GM23338 (cell line): ENCODE measurements around the gene MICAL2.

Experiments
- CREB1 ChIP-seq: fragments of 250-450 bp; sonication (Bioruptor Pico); IDR thresholded peaks from 2 replicates; pipeline ENCODE4 v1.5.0; 2020; ENCODE audit warnings: low read depth, mild to moderate bottlenecking, moderate library complexity
- EZH2 ChIP-seq: fragments of 200-600 bp; sonication (generic); IDR thresholded peaks from one replicate; pipeline ENCODE4 v1.8.0; 2017; ENCODE audit warnings: antibody characterized with exemption, mild to moderate bottlenecking, low read depth; ENCODE audit not compliant: unreplicated experiment
- EZH2phosphoT487 ChIP-seq: fragments of 200-600 bp; sonication (generic); IDR thresholded peaks from one replicate; pipeline ENCODE4 v1.8.1; 2018; ENCODE audit warnings: antibody characterized with exemption; ENCODE audit not compliant: unreplicated experiment
- NANOG ChIP-seq: IDR thresholded peaks from 2 replicates; pipeline ENCODE4 v1.6.1; 2016; ENCODE audit warnings: antibody characterized with exemption, borderline replicate concordance
- POLR2AphosphoS5 ChIP-seq: IDR thresholded peaks from 2 replicates; pipeline ENCODE4 v1.6.1; 2016; ENCODE audit warnings: antibody characterized with exemption, low read depth
- TF ChIP-seq, protein P1 (sequence below): IDR thresholded peaks from one replicate; pipeline ENCODE4 v1.6.1; 2018; ENCODE audit warnings: antibody characterized with exemption; ENCODE audit not compliant: unreplicated experiment
- TF ChIP-seq, protein P2 (sequence below), 2 experiments: fragments of 200-600 bp in 1 of 2; sonication (generic) in 1 of 2; conservative IDR thresholded peaks; 2 replicates each; pipeline versions ENCODE4 v1.5.1 to v1.6.1; 2016 to 2017; ENCODE audit warnings: antibody characterized with exemption in 2 of 2, low read depth in 2 of 2, mild to moderate bottlenecking in 2 of 2, moderate library complexity in 1 of 2
- TF ChIP-seq, protein P3 (sequence below): fragments of 250-450 bp; sonication (Bioruptor Pico); IDR thresholded peaks from 2 replicates; pipeline ENCODE4 v1.5.0; 2020; ENCODE audit warnings: mild to moderate bottlenecking, moderate library complexity
- TF ChIP-seq, protein P4 (sequence below): IDR thresholded peaks from 2 replicates; pipeline ENCODE4 v1.6.1; 2016; ENCODE audit warnings: antibody characterized with exemption

DNA sequence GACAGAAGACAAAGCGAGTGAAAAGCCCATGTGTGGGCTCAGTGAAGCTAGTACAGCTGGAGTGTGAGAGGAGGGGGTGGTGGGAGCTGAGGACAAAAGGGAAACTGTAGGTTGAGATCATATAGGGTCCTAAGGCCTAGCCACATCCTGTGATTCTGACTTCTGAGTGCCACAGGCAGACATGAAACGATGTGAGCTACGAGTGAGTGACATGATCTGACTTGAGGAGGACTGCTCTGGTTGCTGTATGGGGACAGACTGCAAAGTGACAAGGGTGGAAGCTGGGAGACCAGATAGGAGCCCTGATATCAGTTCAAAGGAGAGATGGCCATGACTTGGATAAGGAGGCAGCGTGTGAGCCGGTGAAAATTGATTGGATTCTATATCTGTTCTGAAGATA is 85.4 kb downstream of the MICAL2 start:
- TF ChIP-seq, protein P1, sequence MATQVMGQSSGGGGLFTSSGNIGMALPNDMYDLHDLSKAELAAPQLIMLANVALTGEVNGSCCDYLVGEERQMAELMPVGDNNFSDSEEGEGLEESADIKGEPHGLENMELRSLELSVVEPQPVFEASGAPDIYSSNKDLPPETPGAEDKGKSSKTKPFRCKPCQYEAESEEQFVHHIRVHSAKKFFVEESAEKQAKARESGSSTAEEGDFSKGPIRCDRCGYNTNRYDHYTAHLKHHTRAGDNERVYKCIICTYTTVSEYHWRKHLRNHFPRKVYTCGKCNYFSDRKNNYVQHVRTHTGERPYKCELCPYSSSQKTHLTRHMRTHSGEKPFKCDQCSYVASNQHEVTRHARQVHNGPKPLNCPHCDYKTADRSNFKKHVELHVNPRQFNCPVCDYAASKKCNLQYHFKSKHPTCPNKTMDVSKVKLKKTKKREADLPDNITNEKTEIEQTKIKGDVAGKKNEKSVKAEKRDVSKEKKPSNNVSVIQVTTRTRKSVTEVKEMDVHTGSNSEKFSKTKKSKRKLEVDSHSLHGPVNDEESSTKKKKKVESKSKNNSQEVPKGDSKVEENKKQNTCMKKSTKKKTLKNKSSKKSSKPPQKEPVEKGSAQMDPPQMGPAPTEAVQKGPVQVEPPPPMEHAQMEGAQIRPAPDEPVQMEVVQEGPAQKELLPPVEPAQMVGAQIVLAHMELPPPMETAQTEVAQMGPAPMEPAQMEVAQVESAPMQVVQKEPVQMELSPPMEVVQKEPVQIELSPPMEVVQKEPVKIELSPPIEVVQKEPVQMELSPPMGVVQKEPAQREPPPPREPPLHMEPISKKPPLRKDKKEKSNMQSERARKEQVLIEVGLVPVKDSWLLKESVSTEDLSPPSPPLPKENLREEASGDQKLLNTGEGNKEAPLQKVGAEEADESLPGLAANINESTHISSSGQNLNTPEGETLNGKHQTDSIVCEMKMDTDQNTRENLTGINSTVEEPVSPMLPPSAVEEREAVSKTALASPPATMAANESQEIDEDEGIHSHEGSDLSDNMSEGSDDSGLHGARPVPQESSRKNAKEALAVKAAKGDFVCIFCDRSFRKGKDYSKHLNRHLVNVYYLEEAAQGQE, result no peak
- TF ChIP-seq POLR2AphosphoS5, result no peak
- TF ChIP-seq, protein P2, sequence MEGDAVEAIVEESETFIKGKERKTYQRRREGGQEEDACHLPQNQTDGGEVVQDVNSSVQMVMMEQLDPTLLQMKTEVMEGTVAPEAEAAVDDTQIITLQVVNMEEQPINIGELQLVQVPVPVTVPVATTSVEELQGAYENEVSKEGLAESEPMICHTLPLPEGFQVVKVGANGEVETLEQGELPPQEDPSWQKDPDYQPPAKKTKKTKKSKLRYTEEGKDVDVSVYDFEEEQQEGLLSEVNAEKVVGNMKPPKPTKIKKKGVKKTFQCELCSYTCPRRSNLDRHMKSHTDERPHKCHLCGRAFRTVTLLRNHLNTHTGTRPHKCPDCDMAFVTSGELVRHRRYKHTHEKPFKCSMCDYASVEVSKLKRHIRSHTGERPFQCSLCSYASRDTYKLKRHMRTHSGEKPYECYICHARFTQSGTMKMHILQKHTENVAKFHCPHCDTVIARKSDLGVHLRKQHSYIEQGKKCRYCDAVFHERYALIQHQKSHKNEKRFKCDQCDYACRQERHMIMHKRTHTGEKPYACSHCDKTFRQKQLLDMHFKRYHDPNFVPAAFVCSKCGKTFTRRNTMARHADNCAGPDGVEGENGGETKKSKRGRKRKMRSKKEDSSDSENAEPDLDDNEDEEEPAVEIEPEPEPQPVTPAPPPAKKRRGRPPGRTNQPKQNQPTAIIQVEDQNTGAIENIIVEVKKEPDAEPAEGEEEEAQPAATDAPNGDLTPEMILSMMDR (conservative IDR thresholded peaks at IDR 0.05; ENCODE audit: low read depth in 2 of 2), result no peak
- TF ChIP-seq EZH2phosphoT487, result no peak
- TF ChIP-seq EZH2, result no peak
- TF ChIP-seq NANOG, result no peak
- TF ChIP-seq, protein P3, sequence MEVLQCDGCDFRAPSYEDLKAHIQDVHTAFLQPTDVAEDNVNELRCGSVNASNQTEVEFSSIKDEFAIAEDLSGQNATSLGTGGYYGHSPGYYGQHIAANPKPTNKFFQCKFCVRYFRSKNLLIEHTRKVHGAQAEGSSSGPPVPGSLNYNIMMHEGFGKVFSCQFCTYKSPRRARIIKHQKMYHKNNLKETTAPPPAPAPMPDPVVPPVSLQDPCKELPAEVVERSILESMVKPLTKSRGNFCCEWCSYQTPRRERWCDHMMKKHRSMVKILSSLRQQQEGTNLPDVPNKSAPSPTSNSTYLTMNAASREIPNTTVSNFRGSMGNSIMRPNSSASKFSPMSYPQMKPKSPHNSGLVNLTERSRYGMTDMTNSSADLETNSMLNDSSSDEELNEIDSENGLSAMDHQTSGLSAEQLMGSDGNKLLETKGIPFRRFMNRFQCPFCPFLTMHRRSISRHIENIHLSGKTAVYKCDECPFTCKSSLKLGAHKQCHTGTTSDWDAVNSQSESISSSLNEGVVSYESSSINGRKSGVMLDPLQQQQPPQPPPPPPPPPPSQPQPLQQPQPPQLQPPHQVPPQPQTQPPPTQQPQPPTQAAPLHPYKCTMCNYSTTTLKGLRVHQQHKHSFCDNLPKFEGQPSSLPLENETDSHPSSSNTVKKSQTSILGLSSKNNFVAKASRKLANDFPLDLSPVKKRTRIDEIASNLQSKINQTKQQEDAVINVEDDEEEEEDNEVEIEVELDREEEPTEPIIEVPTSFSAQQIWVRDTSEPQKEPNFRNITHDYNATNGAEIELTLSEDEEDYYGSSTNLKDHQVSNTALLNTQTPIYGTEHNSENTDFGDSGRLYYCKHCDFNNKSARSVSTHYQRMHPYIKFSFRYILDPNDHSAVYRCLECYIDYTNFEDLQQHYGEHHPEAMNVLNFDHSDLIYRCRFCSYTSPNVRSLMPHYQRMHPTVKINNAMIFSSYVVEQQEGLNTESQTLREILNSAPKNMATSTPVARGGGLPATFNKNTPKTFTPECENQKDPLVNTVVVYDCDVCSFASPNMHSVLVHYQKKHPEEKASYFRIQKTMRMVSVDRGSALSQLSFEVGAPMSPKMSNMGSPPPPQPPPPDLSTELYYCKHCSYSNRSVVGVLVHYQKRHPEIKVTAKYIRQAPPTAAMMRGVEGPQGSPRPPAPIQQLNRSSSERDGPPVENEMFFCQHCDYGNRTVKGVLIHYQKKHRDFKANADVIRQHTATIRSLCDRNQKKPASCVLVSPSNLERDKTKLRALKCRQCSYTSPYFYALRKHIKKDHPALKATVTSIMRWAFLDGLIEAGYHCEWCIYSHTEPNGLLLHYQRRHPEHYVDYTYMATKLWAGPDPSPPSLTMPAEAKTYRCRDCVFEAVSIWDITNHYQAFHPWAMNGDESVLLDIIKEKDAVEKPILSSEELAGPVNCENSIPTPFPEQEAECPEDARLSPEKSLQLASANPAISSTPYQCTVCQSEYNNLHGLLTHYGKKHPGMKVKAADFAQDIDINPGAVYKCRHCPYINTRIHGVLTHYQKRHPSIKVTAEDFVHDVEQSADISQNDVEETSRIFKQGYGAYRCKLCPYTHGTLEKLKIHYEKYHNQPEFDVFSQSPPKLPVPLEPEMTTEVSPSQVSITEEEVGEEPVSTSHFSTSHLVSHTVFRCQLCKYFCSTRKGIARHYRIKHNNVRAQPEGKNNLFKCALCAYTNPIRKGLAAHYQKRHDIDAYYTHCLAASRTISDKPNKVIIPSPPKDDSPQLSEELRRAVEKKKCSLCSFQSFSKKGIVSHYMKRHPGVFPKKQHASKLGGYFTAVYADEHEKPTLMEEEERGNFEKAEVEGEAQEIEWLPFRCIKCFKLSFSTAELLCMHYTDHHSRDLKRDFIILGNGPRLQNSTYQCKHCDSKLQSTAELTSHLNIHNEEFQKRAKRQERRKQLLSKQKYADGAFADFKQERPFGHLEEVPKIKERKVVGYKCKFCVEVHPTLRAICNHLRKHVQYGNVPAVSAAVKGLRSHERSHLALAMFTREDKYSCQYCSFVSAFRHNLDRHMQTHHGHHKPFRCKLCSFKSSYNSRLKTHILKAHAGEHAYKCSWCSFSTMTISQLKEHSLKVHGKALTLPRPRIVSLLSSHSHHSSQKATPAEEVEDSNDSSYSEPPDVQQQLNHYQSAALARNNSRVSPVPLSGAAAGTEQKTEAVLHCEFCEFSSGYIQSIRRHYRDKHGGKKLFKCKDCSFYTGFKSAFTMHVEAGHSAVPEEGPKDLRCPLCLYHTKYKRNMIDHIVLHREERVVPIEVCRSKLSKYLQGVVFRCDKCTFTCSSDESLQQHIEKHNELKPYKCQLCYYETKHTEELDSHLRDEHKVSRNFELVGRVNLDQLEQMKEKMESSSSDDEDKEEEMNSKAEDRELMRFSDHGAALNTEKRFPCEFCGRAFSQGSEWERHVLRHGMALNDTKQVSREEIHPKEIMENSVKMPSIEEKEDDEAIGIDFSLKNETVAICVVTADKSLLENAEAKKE (CRISPR knock-in tag), result no peak
- no peak for TF ChIP-seq CREB1
- TF ChIP-seq, protein P4, sequence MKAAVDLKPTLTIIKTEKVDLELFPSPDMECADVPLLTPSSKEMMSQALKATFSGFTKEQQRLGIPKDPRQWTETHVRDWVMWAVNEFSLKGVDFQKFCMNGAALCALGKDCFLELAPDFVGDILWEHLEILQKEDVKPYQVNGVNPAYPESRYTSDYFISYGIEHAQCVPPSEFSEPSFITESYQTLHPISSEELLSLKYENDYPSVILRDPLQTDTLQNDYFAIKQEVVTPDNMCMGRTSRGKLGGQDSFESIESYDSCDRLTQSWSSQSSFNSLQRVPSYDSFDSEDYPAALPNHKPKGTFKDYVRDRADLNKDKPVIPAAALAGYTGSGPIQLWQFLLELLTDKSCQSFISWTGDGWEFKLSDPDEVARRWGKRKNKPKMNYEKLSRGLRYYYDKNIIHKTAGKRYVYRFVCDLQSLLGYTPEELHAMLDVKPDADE, result no peak
